Lung microvascular endothelial cell (primary cell): ENCODE measurements around the gene BAD. TPM values are rescaled to one million over a fixed set of nuclear protein-coding genes. Genes with fewer than 3 reads are reported as not detected.

ENCODE experiments used
- DNase-seq, 2 donors: peaks; one replicate each; pipeline versions ENCODE4 v3.0.0 to v3.0.0-alpha.2; 2010; ENCODE audit warnings: low read depth in 2 of 2
- total RNA-seq: library from RNA; depleted of rRNA; stranded (reverse); fragments of >200 nt; gene quantifications from 2 replicates; pipeline ENCODE4 v1.2.1, GENCODE V29; 2014

Gene BAD
- total RNA-seq, 1 donor from 2014 or later, result 65.9 TPM

GRCh38 chr11:64261556-64262080 is 22.8 kb downstream of the BAD start:
- no peak for DNase-seq

DNA sequence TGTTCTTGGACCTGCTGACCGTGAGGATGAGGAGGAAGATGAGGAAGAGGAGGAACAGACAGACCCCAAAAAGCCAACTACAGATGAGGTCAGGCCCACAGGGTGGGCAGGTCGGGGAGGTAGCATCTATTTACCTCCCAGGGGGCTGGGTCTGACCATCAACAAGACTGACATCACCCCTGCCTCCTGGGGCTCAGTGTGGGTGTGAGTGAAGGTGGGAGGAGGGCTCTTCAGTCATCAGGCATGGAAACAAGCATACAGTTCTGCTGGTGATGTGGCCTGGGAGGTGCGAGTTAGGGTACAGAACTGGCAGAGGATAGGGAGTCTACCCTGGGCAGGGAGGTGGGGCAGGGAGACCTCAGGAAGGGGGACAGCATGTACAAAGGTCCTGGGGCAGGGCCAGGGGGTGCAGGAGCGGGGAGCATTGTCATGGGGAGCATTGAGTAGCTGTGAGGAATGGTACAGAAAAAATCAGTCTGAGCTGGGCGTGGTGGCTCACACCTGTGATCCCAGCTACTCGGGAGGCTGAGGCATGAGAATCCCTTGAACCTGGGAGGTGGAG is 24.2 kb downstream of the BAD start:
- DNase-seq, result no peak

GRCh38 chr11:64259533-64260067 is 24.9 kb downstream of the BAD start:
- no peak for DNase-seq

- no peak for DNase-seq
Observed at GRCh38 chr11:64258946-64259532, 25.4 kb downstream of the BAD start.

DNA sequence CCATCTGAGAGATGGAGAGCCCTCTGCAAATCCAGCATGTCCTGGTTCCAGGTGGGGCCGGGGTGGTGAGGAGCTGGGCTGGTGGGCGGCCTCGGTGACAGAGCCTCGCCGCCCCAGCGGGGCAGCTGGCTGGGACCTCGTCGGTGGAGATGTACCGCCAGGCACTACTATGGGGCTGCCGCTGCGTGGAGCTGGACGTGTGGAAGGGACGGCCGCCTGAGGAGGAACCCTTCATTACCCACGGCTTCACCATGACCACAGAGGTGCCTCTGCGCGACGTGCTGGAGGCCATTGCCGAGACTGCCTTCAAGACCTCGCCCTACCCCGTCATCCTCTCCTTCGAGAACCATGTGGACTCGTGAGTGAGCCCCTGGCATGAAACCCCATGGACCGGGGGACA is 26.1 kb downstream of the BAD start:
- DNase-seq, result no peak

DNA sequence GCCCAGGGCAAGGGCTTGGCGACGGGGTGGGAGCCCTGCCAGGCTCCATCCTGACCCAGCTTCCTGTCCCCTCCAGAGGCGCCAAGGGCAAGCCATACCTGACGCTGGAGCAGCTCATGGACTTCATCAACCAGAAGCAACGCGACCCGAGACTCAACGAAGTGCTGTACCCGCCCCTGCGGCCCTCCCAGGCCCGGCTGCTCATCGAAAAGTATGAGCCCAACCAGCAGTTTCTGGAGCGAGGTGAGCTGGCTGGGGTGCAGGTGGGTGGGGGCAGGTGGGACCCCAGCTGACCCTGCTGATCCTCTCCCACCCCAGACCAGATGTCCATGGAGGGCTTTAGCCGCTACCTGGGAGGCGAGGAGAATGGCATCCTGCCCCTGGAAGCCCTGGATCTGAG is 28.2 kb downstream of the BAD start:
- no peak for DNase-seq

GRCh38 chr11:64255135-64256128 is 29.0 kb downstream of the BAD start:
- no peak for DNase-seq

- DNase-seq, result no peak
Observed at GRCh38 chr11:64254326-64254725, 30.1 kb downstream of the BAD start.

DNA sequence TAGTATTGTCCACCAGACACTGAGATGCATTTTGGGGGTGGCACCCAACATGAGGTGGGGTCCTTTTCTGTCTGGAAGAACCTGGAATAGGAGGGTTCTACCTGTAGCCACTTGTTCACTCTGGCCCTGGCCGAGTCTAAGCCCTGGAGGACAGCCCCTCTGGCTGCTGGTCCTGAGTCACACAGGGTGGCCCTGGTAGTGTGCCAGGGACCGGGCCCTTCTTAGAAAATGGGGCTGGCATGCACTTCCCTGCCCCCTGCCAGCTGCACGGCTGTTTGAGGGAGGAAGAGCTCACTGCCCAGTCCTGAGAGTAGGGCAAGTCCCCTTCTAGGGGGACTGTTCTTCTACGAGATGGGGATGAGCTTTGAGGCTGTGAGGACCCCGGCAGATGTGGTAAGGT is 31.0 kb downstream of the BAD start:
- DNase-seq, result no peak

GRCh38 chr11:64253043-64253442 is 31.4 kb downstream of the BAD start:
- DNase-seq, result no peak

DNA sequence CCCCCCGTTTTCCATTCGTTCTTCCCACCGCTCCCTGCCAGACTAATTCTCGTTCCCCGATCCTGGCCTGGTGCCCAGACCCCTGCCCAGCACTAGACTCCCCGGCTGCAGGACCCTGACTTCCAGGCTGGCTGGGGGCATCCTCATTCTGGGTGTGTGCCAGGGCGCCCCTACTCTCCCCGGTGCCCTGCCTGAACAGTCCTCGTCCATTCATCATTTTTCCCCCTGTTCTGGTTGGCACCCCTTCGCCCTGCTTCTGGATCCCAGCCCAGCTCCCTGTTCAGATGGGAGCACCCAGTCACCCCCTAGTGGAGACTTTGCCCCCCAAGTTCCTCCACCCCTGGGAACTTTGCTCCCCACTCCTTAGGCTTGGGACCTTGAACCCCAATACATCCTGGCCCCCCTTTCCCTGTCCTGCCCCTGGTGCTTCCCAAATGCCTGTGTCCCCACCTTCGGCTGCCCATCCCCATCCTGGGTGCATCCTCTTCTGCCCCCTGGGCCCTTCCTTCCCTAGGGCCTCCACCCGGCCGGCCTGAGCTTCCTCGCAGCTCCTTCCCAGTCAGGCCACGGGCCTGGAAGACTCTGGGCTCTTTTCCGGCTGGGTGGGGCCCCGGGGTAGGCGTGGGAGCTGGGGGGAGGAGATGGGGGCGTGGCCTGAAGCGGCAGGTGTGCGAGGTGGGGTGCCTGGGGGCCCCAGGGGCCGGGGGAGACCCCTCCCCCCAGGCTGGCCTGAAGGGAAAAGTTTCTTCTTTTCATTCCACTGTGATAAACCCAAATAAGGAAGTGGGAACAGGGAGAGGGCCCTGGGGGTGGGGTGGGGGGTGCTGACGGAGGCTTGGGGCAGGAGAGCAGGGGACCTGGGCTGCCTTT is 32.2 kb downstream of the BAD start:
- peak in 1 of 2 donors; percentile 34 for DNase-seq

DNA sequence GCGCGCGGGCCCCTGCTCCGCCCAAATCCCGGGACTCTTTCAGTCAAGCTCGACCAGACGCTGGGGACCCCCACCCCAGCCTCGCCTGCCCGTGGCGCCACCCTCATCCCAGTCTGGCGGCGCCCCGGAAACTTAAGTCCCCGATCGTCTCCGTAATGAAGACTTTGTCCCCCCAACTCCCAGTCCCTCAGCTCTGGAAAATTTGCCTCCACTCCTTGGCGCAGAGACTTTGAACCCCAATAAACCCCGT is 32.8 kb downstream of the BAD start:
- DNase-seq, result no peak

DNA sequence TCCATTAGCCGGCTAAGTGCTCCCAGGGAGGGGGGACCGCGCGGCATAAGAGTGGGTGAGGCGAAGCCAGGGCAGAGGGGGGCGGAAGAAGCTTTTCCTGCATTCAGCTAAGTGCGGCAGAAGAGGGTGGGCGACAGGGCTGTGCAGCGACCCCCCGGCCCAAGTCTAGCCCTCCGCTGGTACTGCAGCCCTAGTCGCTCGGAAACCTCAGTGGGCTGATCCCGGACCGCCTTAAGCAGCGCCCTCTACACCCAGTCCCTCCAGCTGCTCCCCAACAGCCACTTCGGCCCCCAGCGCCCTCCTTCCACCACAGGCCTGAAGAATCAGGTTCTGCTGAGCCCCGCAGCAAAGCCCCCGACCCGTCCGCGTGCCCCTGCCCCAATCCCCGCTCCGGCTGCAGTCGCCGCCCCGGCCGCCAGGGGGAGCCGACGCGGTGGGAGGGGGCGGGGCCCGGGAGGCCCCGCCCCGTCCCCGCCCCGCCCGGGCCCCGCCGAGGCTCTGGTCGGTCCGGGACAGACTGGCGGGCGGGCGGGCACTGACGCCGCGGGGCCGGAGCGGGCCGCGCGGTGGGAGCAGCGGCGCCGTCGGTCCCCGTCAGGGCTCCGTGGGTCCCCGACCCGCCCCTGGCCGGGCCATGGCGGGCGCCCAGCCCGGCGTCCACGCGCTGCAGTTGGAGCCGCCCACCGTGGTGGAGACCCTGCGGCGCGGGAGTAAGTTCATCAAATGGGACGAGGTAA is 33.3 kb downstream of the BAD start, which contains the start of gene PLCB3:
PLCB3 (plus strand) TSS at position 515 of the 737 bp plus-strand sequence; CDS start at position 635, 120 bp downstream.
- DNase-seq, result peak; percentile 53 to 64

DNA sequence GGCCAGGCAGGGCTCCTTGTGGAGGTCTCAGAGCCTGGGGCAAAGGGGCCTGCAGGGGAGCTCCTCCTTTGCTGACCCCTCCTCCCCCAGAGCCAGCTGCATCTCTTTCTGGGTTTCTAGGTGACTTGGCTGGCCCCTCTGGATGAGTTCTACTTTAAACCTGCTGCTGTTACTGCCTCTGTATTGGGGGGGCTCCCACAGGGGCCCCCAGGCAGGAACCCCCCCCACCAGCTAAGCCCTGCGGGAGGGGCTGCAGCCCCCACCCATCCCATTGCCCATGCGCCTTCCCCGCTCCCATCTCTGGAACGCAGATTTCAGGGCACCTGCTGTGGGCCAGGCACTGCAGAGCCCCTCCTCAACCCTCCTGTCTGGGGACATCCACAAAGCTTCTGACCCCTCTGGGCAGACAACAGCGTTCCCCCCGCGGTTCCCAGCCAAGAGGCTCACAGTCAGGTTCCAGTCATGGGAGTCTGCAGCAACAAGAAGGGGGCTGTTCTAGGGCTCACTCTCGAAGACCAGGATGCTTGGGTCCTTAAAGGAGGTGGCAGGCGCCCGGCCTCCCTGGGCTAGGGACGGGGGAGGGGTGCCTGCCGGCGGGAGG is 34.0 kb downstream of the BAD start:
- no peak for DNase-seq

- DNase-seq, result no peak
Observed at GRCh38 chr11:64249563-64250414, 34.7 kb downstream of the BAD start.

DNA sequence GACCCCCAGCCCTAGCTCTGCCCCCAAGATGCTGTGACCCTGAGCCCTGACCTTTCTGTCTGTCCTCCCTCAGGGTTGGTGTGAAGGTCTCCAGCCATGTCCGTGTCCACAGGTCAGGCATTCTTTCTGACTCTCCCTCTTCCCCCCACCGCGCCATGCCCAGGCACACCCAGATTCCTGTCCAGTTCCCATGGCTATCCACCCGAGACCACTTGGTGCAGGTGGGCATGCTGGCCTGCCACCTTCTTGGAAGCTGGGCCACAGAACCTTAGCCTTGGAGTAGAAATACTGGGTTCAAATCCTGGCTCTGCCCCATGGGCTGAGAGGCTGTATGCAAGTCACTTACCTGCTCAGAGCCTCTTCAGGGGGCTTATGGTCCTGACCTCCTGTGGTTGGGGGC is 35.4 kb downstream of the BAD start:
- DNase-seq, result no peak

DNA sequence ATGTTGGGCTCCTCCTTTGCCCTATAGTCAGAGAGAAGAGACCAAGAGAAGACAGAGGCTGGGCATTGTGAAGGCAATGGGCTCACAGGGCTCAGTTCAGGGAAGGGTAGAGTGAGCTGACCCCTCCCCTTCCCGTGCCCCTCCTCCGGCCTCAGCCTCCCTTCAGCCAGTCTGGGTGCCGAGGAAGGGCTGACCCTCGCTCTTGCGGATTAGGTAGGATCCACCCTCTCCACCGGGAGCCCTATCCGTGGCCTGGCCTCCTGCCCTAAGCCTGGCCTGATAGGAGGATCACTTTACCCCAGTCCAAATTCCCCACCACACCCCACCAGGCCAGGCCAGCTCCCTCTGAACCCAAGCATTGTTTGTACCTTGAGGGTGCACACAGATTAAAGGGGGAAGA is 35.9 kb downstream of the BAD start:
- DNase-seq, result no peak

DNA sequence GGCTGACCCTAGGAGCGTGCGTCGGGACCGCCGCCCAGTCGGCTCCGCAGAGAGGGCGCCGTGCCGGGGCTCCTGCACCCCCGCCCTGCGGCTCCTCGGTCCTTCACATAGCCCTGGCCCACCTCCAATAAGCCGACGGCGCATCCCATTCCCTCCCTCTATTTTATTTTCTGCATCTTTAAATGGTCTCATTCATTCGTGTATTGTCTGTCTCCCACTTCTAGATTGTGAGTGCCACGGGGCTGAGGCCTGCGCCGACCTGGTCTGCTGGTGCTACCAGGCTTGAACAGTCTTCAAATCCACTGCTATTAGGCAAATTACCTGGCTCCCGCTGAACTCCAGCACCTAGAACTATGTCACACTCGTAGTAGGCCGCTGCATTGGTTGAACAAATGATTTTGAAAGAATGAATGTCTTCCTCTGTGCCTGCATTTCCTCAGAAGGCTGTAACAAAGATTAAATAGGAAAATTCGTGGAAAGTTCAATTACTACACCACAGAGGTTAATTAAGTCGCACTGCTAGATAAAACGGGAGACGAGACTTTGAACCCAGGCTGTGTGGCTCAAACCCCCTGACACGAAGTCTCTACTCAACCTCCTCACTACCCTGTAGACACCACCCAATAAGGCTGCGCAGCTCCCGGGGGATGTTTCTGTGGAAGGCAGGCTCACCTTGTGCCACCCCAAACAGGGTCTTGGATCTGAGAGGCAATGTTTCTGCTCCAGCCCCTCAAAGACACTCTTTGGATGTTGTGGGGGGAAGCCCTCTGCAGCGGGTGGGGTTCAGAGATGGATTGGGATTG is 36.5 kb downstream of the BAD start:
- no peak for DNase-seq
